Stimulated activated CD8-positive, alpha-beta memory T cell treated with anti-CD3 and anti-CD28 coated beads, Interleukin-15, amount 100 ng/mL, for 4 hours (primary cell): ENCODE results near the gene HECW1.

Experiments used
- DNase-seq, 2 donors: peaks; one replicate each; pipeline ENCODE4 v3.0.0-alpha.2; 2020; ENCODE audit warnings: low read depth in 2 of 2

Gene HECW1

DNA sequence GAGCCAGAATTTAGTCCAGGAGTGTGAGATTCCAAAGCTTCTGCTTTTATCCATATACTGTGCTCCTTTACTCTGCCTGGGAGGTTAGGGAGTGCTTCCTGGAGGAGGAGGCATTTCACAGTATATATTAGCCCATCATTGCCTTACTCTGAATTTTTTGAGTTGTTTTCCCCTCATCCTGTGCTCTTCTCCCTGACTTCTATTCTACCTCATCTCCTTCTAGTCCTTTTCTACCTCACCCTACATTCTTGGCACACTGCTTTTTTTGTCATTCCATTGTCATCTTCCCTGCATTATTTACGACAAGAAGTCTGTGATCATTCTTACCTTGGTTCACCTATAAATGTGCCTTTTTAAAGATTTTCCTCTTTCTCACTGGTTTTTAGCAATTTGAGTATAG, 491.8 kb downstream of the HECW1 start:
- no peak for DNase-seq

DNA sequence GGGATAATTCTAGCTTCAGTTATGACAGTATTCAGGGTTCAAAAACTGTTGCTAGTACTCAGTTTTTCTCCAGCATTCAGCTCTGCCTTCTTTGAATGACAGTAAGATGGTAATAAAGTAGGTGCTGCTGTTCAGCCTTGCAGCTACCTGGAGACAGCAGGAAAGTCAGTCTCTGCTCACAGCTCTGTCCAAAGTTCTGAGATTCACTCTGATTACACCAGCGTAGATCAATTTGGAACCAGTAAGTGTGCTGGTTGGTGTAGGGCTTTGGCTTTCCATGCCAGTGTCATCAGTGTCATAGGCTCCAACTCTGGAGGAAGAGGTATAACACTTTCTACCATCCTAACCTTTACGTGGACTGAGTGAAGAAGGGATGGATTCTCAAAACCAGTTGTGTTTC, 496.6 kb downstream of the HECW1 start:
- DNase-seq: no peak

- DNase-seq: no peak
These were observed 499.7 kb downstream of the HECW1 start for GRCh38 chr7:43612128-43612527.

DNA sequence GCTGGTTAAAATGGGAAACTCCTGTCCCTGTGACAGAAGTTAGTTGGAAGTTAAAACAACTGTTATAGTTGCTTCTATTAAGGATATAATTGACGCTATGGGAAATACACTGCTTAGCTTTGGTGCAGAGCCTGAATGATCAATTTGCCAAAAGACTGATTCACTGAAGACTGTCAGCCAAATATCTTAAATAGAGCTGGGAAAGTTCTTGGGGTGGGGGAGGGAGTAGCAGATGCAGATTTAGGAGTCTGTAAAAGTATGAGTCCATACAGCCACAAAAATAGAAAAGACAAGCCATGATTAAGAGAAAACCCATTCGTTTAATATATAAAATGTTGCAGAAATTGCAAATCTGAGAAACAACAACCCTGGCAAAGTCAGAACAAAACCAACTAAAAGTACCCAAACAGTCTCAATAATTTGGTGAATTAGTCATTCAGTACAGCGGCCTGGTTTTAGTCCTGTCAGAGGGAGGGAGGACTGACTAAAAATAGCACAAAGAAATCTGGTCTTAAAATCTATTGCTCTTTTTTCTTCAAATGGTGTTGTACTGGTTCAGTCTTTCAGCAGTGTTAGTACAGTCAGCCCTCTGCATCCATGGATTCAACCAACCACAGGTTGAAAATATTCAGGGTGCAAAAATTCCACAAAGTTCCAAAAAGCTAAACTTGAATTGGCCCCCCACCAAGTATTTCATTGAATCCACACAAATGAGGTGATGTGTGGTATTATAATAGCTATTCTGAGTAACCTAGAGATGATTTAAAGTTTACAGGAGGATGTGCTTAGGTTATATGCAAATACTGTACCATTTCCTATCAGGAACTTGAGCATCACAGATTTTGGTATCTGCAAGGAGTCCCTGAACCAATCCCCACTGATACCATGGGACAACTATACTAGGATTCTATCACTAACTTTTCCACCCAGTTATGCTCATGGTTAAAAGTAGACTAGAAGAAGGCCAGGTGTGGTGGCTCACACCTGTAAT, 500.4 kb downstream of the HECW1 start:
- no peak for DNase-seq
